WI38 (cell line): ENCODE results near the gene SQSTM1.

ENCODE experiments used
- H3K4me3 ChIP-seq: 2 replicates; pipeline ENCODE4 v1.5.1; 2011; ENCODE audit warnings: low read depth, mild to moderate bottlenecking, control low read depth, low read length
- TF ChIP-seq, protein P1 (sequence below): IDR thresholded peaks from 2 replicates; pipeline ENCODE4 v1.5.1; 2012; ENCODE audit warnings: low read depth, mild to moderate bottlenecking, control low read depth, low read length

The SQSTM1 gene

DNA sequence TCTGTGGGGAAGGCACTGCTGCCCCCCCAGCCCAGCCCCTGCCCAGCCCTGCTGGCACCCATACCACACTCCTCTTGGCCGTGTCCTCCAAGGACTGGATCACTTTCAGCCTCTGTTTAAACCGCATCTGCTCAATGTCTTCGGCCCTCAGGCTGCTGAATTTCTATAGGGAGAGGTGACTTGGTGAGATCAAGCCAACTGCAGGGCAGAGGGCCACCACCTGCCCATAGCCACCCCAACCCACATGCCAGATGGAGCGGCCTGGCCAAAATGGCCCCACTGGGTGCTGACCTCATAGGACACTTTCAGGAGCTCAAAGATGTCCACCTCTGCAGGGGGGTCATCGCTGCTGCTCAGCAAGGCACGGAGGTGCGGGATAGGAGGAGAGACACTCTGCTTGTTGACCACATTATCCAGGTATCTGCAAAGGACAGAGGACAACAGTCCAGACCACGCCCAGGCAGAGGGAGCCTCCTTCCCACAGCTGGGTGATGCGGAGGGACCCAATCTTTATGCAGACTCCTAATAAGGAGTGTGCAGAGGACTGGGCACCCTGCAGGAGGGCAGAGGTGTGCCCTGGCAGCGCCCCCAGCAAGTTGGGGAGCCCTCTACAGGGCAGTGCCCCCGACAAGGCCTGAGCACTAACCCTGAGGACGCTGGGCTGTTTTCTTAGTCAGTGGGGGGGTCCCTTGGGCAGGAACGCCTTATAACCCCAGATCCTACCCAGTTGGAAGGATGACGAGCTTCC lies 52.3 kb downstream of the SQSTM1 start:
- no peak overlapping the region for H3K4me3 ChIP-seq
- TF ChIP-seq, protein P1, sequence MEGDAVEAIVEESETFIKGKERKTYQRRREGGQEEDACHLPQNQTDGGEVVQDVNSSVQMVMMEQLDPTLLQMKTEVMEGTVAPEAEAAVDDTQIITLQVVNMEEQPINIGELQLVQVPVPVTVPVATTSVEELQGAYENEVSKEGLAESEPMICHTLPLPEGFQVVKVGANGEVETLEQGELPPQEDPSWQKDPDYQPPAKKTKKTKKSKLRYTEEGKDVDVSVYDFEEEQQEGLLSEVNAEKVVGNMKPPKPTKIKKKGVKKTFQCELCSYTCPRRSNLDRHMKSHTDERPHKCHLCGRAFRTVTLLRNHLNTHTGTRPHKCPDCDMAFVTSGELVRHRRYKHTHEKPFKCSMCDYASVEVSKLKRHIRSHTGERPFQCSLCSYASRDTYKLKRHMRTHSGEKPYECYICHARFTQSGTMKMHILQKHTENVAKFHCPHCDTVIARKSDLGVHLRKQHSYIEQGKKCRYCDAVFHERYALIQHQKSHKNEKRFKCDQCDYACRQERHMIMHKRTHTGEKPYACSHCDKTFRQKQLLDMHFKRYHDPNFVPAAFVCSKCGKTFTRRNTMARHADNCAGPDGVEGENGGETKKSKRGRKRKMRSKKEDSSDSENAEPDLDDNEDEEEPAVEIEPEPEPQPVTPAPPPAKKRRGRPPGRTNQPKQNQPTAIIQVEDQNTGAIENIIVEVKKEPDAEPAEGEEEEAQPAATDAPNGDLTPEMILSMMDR, result no peak

DNA sequence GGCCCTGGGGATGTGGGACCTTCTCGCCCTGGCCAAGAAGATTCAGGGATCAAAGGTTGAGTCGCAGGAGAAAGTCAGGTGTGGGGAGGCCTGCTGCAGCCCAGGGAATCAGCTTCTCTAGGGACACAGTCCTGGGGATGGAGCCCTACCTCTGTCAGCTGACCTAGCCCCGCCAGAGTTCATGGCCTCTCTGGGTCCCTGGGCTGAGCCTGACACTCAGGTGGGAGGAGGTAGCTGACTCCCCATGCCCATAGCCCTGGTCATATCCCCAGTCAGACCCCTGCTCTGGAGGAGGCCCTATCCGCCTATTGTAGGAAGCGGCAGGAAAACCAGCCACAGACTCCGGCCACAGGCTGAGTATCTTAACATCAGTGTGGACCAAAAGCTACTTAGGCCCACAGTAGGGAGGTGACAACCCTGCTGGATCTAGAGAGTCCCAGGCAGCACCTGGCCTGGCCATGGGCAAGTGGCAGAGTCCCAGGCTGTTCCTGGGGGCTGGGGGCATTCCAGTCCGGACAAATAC lies 52.9 kb downstream of the SQSTM1 start:
- TF ChIP-seq, protein P1, result no peak
- no peak overlapping the region for H3K4me3 ChIP-seq

DNA sequence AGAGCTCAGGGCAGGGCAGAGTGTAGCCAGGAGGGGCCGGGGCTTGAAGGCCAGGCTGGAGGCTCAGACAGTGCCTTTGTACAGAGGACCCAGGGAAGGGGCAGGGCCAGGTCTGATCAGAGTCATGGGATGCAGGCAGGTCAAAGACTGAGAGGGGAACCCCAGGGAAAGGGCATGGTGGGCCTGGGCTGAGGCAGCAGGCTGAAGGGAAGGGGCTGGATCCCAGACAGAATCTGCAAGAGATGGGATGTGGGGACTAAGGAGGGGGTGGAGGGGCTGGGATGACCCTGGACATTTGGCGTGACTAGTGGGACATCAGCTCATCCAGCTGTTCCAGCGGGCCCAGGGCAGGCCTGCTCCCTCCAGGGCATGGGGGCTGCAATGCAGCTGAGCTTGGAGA lies 53.4 kb downstream of the SQSTM1 start:
- TF ChIP-seq, protein P1, result no peak
- no peak overlapping the region for H3K4me3 ChIP-seq

DNA sequence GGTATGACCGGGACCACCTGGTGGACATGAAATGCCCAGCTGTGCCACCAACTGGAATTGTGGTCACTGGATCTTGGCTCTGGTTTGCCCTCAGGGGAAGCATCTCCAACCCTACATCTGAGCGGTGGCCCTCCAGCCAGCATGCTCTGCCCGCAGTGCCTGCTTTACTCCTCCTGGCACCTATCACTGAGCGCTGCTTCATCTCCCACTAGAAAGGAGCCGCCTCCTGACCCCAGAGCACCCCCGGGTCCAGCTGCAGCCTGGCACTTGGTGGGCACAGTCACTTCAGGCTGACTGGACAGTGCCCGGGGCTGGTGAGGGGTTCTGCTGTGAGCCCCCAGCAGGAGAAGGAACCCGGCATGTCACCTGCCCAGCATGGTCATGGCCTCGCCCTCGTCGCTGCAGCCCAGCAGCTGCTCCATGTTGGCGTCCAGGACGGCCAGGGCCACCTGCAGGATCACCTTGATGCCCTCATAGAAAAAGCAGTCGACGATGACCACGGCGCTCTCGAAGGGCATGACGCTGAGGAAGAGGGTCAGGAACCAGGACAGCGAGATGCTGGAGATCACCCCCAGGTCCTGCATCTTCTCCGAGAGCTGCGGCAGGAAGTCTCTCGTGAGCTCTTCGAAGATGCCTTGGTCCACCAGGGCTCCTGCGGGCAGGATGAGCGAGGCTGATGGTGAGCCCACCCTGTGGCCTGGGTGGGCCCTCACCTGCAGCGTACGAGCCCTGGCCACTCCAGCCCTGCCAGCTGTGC lies 54.0 kb downstream of the SQSTM1 start:
- no peak overlapping the region for H3K4me3 ChIP-seq
- TF ChIP-seq, protein P1, result no peak

DNA sequence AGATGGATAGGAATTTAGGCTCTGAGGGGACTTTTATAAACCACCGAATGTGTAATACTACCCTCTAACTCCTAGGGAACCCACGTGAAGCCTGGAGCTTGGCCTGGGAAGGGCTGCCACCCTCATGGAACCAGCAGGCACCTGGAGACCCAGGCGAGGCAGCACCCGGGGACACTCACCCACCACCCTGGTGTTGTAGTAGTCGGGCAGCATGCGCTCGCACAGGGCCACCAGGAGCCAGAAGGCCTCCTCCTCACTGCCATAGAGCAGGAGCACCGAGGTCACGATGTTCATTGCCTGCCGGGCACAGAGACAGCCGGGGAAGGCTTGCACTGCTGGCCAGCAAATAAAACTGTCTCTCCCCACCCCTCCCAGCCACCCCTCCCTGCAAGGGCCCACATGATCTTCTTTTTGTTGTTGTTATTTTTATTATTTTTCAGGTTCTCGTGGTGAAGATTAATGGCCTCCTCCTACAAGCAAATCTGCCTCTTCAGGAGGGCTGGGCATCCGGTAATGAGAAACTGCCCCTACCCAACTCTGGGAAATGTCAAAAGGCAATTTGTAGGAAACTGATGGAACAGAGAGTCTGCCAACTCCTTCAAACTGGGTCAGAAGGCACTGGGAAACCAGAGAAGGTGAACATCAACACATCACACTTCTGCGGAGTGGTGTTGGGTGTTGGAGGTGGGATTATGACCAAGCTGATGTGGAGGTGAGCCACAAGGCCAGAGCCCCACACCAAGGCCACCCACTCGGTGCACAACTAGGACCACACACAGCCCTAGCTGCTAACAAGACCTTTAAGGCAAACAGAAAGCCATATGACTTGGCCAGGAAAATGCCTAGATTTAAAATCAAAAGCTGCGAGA lies 55.3 kb downstream of the SQSTM1 start:
- no peak overlapping the region for H3K4me3 ChIP-seq
- TF ChIP-seq, protein P1, result no peak

DNA sequence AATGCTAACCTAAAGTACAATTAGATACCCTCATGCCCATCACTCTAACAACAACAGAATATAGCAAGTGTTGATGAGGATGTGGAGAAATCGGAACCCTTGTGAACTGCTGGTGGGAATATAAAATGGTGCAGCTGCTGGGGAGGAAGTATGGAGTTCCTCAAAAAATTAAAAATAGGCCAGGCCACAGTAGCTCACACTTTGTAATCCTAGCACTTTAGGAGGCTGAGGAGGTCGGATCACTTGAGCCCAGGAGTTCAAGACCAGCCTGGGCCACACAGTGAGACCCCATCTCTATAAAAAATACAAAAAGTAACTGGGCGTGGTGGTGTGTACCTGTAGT lies 55.9 kb downstream of the SQSTM1 start:
- TF ChIP-seq, protein P1, result no peak
- no peak overlapping the region for H3K4me3 ChIP-seq
